GM18907 (cell line): ENCODE data around the gene ZNF816.
A peak's percentile ranks its signal among the peaks of the same experiment; 100 is the strongest.
"Not testable (repeated sequence)": the region's sequence is repeated elsewhere in the genome, so short reads cannot be mapped to it uniquely, and the experiment has no call there.

Source experiments
- ATAC-seq: cut with Tn5 transposase; IDR thresholded peaks from one replicate; pipeline ENCODE4 v1.9.1; 2021; ENCODE audit warnings: mild to moderate bottlenecking, moderate library complexity; ENCODE audit not compliant: unreplicated experiment

ZNF816 gene

GRCh38 chr19:52962394-52963246 lies at the start of gene ZNF816:
ZNF816 (minus strand) TSS chr19:52962881; CDS start chr19:52956089, 6,792 bp downstream.
- ATAC-seq, result peak; percentile 97

DNA sequence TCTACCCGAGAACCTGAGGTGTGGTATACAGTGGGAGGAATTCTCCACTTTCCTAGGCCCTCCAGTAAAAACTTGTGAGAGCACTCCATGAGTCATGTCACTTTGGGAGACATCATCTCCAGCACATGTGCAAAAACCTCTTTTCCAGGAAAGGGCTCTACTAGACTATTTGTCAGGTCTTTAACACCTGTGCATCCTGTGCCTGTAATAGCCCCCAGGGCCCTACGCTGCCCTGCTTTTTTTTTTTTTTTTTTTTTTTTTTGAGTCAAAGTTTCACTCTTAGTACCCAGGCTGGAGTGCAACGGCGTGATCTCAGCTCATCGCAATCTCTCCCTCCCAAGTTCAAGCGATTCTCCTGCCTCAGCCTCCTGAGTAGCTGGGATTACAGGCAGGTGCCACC lies 49.3 kb upstream of the ZNF816 start:
- no peak for ATAC-seq

DNA sequence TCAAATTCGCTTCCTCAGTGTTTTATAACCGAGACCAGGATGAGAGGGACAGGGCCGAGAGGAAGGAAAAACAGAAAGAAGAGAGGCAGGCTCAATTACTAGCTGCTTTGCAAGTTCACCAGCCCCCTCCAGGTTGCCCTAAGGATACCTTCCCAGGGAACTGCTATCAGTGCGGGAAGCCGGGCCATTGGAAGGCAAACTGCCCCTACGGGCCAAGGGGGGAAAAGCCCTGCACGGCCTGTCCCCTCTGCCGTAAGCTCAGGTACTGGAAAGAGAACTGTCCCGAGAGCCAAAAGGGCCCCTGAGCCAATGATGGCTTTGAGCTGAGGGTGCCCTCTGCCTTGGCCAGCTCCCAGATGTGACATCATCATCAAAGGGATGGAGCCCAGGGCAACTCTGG lies 47.8 kb upstream of the ZNF816 start:
- no peak for ATAC-seq

DNA sequence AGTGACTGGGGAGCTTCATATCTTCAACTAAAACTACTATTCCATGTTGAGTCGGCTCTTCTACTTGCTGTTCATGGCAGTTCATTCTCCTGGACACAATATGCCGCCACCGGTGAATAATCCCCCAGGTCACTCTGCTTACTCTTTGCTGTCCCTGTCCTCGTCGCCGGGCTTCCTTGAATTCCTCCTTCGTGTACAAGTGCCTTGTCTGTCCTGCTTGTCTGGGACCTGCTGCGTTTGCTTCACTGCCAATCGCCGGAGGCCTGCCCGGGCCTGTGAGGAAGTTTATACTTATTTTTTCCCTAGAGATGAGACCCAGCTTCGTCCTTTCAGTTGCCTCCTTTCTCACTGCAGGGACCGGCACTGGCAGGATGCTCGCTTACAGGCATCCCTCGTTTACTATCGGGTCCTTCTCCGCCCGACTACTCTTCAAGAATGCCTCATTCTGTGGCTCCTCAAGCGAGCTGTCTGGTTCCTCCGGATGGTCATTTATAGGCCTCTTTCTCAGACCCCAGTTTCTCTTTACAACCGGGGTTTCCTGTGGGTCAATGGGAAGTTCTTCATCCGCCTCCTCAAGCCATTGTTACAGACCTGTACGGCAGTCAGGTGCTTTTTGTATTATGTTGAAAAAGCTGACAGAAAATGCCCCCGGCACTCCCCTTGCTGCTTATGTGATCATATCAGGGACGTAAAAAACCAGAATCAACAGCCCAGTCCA lies 45.5 kb upstream of the ZNF816 start:
- no peak for ATAC-seq

DNA sequence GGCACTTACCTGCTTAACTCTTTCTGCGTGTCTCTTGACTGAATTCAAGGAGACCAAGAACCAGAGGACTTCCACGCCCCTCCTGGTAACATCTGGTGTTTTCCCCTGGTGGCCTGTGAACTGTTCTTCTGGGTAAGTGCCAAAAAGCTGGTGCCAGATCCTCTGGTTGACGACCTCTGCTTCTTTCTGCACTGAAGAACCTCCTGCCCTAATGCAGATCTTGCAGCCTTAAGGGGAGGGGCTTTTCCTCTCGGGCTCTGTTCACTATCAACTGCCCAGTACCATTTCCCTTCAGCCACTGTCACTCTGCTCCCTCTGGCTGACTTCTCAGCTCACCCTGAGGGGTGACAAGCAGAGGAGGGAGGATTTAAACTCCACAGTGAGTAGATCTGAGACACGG lies 44.9 kb upstream of the ZNF816 start:
- ATAC-seq, result no peak

DNA sequence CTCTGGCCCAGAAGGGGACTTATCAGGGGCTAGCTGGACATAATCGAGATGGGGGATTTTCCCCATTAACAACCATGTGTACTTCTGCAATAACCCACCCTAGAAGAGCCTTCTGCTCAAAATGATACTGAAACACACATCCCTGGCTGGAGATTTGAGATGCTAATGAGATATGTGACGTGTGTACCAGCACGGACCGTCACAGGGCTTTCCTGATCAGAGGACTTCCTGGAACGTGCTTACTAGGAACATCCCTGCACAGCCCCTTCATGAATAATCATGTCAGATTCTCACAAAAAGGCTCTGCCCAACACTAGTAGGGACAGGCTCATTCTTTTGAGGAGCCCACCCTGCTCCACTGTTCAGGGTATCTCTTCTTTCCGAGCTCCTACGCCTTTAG lies 44.5 kb upstream of the ZNF816 start:
- no peak for ATAC-seq

DNA sequence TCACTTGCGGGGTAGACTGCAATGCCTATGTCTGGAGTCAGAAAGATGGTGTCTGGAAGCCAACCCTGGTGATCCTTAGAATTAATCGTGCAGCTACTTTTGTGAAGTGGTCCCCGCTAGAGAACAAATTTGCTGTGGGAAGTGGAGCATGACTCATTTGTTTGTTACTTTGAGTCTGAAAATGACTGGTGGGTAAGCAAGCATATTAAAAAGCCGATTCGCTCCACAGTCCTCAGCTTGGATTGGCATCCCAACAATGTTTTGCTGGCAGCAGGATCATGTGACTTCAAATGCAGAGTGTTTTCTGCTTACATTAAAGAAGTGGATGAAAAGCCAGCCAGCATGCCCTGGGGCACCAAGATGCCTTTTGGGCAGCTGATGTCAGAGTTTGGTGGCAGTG lies 41.6 kb upstream of the ZNF816 start:
- no peak for ATAC-seq

DNA sequence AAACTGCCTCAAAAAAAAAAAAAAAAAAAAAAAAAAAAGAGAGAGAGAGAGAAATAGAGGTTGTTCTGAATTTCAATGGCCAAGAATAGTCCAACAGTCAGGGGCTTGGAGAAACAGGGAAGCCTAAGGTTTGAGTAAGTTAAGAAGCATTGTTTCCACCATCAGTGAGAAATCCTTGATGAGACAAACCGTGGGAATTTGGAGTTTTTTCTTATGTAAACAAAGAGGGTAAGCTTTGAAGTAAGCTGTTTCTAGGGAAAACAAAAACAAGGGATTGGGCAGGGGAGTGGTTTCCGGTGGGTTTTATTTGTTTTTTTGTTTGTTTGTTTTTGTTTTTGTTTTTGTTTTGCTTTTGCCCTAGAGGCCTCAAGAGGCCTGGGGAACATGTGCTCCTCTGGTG lies 39.8 kb upstream of the ZNF816 start:
- ATAC-seq, result no peak

GRCh38 chr19:52997975-52998374 lies 35.3 kb upstream of the ZNF816 start:
- ATAC-seq, result no peak

DNA sequence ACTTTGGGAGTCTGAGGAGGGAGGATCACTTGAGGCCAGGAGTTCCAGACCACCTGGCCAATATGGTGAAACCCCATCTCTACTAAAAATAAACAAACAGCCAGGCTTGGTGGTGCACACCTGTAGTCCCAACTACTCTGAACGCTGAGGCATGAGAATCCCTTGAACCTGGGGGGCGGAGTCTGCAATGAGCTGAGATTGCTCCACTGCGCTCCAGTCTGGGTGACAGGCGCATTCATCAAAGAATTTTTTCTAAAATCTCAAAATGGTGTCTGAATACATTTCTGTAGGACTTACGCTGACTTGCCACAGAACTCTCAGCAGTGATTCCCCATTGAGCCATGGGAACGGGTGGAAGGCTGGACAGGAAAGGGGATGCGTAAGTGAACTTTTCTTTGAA lies 33.0 kb upstream of the ZNF816 start:
- ATAC-seq, result no peak

- no peak for ATAC-seq
Measured at GRCh38 chr19:52993342-52994178, 30.9 kb upstream of the ZNF816 start.

GRCh38 chr19:52992109-52993004 lies 29.7 kb upstream of the ZNF816 start:
- no peak for ATAC-seq

DNA sequence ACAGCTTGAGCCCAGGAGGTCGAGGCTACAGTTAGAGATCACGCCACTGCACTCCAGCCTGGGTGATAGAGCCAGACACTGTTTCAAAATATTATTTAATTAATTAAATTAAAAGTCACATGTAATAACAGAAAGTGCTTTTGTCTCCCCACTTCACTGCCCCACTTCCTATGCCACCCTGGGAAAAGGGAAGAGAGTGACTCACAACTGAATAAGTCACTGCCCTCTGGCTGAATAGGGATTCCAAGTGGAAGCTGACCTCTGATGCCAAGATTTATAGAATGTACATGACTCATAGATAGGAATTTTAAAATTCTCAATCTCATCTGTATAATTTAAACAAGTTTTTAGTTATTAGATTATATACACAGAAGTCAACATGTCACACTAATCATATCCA lies 28.8 kb upstream of the ZNF816 start:
- no peak for ATAC-seq

DNA sequence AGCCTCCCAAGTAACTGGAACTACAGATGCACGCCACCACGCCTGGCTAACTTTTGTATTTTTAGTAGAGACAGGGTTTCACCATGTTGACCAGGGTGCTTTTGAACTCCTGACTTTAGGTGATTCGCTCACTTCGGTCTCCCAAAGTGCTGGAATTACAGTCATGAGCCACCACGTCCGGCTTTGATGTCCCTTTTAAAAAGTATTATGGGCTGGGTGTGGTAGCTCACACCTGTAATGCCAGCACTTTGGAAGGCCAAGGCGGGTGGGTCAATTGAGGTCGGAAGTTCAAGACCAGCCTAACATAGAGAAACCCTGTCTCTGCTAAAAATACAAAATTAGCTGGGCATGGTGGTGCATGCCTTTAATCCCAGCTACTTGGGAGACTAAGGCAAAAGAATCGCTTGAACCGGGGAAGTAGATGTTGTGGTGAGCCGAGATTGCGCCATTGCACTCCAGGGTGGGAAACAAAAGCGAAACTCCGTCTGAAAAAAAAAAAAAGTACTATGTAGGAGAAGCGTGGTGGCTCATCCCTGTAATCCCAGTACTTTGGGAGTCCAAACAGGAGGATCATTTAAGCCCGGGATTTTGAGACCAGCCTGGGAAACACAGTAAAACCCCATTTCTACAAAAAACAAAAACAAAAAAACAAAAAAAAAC lies 28.2 kb upstream of the ZNF816 start:
- no peak for ATAC-seq

DNA sequence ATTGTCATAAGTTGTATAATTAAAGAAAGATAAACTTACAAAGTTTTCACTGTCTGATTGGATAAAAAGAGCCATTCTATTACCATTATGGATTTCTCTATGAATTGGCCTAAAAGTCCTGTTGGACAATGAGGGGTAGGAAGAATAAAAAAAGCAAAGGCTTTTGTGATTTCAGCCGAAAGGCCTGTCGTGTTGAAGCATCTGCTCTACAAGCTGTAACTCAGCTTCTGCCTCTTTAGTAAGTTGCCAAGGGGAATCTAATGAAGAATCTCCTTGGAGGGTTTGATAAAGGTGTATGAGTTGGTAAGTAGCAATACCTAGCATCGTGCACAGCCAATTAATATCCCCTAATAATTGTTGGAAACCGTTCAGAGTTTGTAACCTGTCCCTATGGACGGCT lies 25.8 kb upstream of the ZNF816 start:
- ATAC-seq, result no peak

DNA sequence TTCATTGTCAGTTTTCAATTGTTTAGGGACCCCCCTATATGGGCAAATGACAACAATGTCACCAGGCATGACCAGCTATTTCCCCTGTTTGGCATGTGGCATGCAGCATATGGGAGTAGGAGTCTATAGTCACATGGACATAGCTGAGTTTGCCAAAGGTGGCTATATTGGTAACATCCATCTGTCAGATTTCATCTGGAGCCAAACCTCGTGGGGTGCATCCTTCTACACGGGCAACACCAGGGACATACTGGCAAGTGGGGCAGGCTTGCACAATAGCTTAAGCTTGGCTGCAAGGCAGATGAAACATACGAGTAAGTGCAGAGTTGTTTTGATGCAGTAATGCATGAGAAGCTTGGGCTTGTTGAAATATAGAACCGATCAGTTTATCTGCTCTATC lies 24.5 kb upstream of the ZNF816 start:
- no peak for ATAC-seq

- not testable (repeated sequence) for ATAC-seq
Measured at GRCh38 chr19:52983167-52983566, 20.5 kb upstream of the ZNF816 start.

DNA sequence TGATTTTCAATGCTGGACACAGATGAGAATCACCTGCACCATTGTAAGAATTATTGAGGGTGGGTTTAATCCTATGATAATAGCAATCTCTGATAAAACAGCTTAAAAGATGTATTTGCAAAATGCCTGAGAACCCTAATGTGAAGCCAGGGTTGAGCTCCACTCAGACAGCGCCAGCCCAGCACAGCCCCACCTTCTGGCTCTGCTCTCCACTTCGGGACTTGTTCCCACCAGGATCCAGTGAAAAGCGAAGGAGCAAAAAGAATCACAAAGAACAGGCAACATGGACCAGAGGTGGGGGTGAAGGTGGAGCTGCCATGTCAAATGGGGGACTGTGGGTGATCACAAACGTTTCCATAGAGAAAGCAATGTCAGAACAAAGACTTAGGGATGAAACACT lies 18.6 kb upstream of the ZNF816 start:
- ATAC-seq, result no peak

DNA sequence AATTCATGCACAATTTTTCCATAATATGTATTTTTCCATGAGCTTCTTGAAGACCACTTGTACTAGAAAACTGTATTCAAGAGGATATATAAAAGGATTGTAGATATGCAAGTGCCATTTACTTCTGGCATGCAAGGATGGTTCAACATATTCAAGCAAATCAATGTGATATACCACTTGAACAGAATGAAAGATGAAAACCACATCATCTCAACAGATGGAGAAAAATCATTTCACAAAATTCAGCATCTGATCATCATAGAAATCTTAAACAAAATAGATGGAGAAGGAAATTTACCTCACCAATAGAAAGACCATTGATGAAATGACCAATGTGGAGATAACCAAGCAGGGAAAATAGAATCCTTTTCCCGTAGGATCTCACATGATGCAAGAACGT lies 5.1 kb upstream of the ZNF816 start:
- ATAC-seq, result no peak

DNA sequence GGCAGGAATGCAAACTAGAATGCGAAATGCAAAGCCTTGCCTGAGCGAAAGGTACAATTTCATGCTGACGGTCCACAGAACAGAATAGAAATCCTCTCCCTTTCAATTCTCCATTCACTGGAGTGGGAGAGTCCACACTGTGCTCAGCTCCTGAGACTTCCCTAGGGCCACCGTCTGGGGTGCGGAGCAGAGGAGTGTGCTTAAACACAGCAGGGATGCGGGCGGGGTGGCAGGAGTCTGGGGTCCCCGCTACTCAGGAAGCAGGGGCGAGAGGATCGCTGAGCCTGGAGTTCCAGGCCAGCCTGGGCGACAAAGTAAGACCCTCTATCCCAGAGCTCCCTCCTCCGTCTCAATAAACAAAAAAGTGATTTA lies 552 bp upstream of the ZNF816 start:
- peak; percentile 32 for ATAC-seq
